WTC11 (cell line): ENCODE data around the gene ARIH1. TPM values are rescaled to one million over a fixed set of nuclear protein-coding genes. Genes with fewer than 3 reads are reported as not detected.

Source experiments
- ATAC-seq: fragments of 200-7000 bp; cut with Tn5 transposase; 2 replicates; pipeline ENCODE4 v1.10.0; 2021; ENCODE audit warnings: mild to moderate bottlenecking, moderate library complexity
- CTCF ChIA-PET: fragments of 300-600 bp; sonication (Branson Sonifier 250); formaldehyde crosslinking; loops from one replicate; lab custom pipeline; 2021; ENCODE audit warnings: antibody characterized with exemption; lab: Charles Lee
- POLR2A ChIA-PET: fragments of 350-600 bp; sonication (Branson Sonifier 250); formaldehyde crosslinking; loops from one replicate; lab custom pipeline; 2021; ENCODE audit warnings: antibody characterized with exemption; lab: Charles Lee
- DNase-seq: peaks from one replicate; pipeline ENCODE4 v3.0.0; 2021; ENCODE audit warnings: low spot score
- H3K27ac Mint-ChIP-seq: 2 replicates; pipeline ENCODE4 v1.8.0; 2021; ENCODE audit warnings: mixed read lengths
- H3K27me3 Mint-ChIP-seq: 2 replicates; pipeline ENCODE4 v1.8.0; 2021; ENCODE audit warnings: low read depth, mild to moderate bottlenecking, moderate library complexity, mixed read lengths
- H3K36me3 Mint-ChIP-seq: 2 replicates; pipeline ENCODE4 v1.8.0; 2021; ENCODE audit warnings: mixed read lengths
- H3K4me1 Mint-ChIP-seq: 2 replicates; pipeline ENCODE4 v1.8.0; 2022; ENCODE audit warnings: mixed read lengths
- H3K4me3 Mint-ChIP-seq: 2 replicates; pipeline ENCODE4 v1.8.0; 2021; ENCODE audit warnings: mild to moderate bottlenecking, moderate library complexity, mixed read lengths
- H3K9me3 Mint-ChIP-seq: 2 replicates; pipeline ENCODE4 v1.8.0; 2021; ENCODE audit warnings: mixed read lengths
- AFF4 ChIP-seq: sonication (generic); formaldehyde crosslinking; IDR thresholded peaks from 2 replicates; pipeline ENCODE4 v1.8.1; 2023; ENCODE audit warnings: mild to moderate bottlenecking, missing genetic modification reagents, borderline replicate concordance
- ARID4B ChIP-seq: sonication (generic); formaldehyde crosslinking; IDR thresholded peaks from 2 replicates; pipeline ENCODE4 v1.8.0; 2023; ENCODE audit warnings: missing genetic modification reagents, mild to moderate bottlenecking, borderline replicate concordance
- CREB1 ChIP-seq: sonication (generic); formaldehyde crosslinking; IDR thresholded peaks from 2 replicates; pipeline ENCODE4 v1.8.0; 2023; ENCODE audit warnings: mild to moderate bottlenecking, missing genetic modification reagents
- ELF4 ChIP-seq: sonication (generic); formaldehyde crosslinking; IDR thresholded peaks from 2 replicates; pipeline ENCODE4 v1.8.1; 2022; ENCODE audit warnings: low read depth, mild to moderate bottlenecking, moderate library complexity, missing genetic modification reagents
- ETV6 ChIP-seq: sonication (generic); formaldehyde crosslinking; IDR thresholded peaks from 2 replicates; pipeline ENCODE4 v1.8.1; 2022; ENCODE audit warnings: mild to moderate bottlenecking, missing genetic modification reagents
- FOXP4 ChIP-seq: sonication (generic); formaldehyde crosslinking; IDR thresholded peaks from 2 replicates; pipeline ENCODE4 v1.8.0; 2022; ENCODE audit warnings: mild to moderate bottlenecking, missing genetic modification reagents
- IRF2 ChIP-seq: sonication (generic); formaldehyde crosslinking; IDR thresholded peaks from 2 replicates; pipeline ENCODE4 v1.8.0; 2022; ENCODE audit warnings: low read depth, missing genetic modification reagents, borderline replicate concordance
- NR1H2 ChIP-seq: sonication (generic); formaldehyde crosslinking; IDR thresholded peaks from 2 replicates; pipeline ENCODE4 v1.9.0; 2021; ENCODE audit warnings: mild to moderate bottlenecking, moderate library complexity, missing genetic modification reagents
- PRDM15 ChIP-seq: sonication (generic); formaldehyde crosslinking; IDR thresholded peaks from 2 replicates; pipeline ENCODE4 v1.8.0; 2022; ENCODE audit warnings: missing genetic modification reagents
- PRRX2 ChIP-seq: fragments of 250-450 bp; sonication (Bioruptor Pico); IDR thresholded peaks from 2 replicates; pipeline ENCODE4 v1.8.0; 2021; ENCODE audit warnings: mild to moderate bottlenecking
- RELA ChIP-seq: sonication (generic); formaldehyde crosslinking; IDR thresholded peaks from 2 replicates; pipeline ENCODE4 v1.8.1; 2022; ENCODE audit warnings: missing genetic modification reagents, mild to moderate bottlenecking, borderline replicate concordance
- USF2 ChIP-seq: sonication (generic); formaldehyde crosslinking; IDR thresholded peaks from 2 replicates; pipeline ENCODE4 v1.8.1; 2023; ENCODE audit warnings: mild to moderate bottlenecking, missing genetic modification reagents, moderate library complexity
- ZBTB21 ChIP-seq: sonication (generic); formaldehyde crosslinking; IDR thresholded peaks from 2 replicates; pipeline ENCODE4 v1.8.1; 2023; ENCODE audit warnings: mild to moderate bottlenecking, missing genetic modification reagents, borderline replicate concordance
- ZNF219 ChIP-seq: sonication (generic); formaldehyde crosslinking; IDR thresholded peaks from 2 replicates; pipeline ENCODE4 v1.8.0; 2023; ENCODE audit warnings: missing genetic modification reagents, mild to moderate bottlenecking, borderline replicate concordance
- ZNF263 ChIP-seq: sonication (generic); formaldehyde crosslinking; IDR thresholded peaks from 2 replicates; pipeline ENCODE4 v1.8.1; 2022; ENCODE audit warnings: low read depth, mild to moderate bottlenecking, moderate library complexity, missing genetic modification reagents
- ZNF317 ChIP-seq: sonication (generic); formaldehyde crosslinking; IDR thresholded peaks from 2 replicates; pipeline ENCODE4 v1.8.1; 2023; ENCODE audit warnings: low read depth, mild to moderate bottlenecking, moderate library complexity, missing genetic modification reagents, borderline replicate concordance
- ZNF396 ChIP-seq: fragments of 250-450 bp; sonication (Bioruptor Pico); IDR thresholded peaks from 2 replicates; pipeline ENCODE4 v1.8.0; 2021; ENCODE audit warnings: mild to moderate bottlenecking, moderate library complexity, borderline replicate concordance
- ZNF671 ChIP-seq: fragments of 250-450 bp; sonication (Bioruptor Pico); IDR thresholded peaks from 2 replicates; pipeline ENCODE4 v1.8.0; 2021; ENCODE audit warnings: mild to moderate bottlenecking
- total RNA-seq: library from RNA; stranded (reverse); gene quantifications from 3 replicates; pipeline ENCODE4 v1.2.3, GENCODE V29; 2021

Gene ARIH1
- total RNA-seq, 1 experiment from 2014 or later = 198 TPM

GRCh38 chr15:72483279-72483678, 9.1 kb downstream of the ARIH1 start (continued):
- no peak for TF ChIP-seq NR1H2 (CRISPR knock-in tag)
- TF ChIP-seq USF2 (CRISPR knock-in tag) = no peak
- TF ChIP-seq PRDM15 (CRISPR knock-in tag) = no peak
- no peak for TF ChIP-seq PRRX2 (CRISPR knock-in tag)
- no peak for TF ChIP-seq AFF4
- TF ChIP-seq ZNF317 = no peak
- no peak for TF ChIP-seq CREB1
- no peak for TF ChIP-seq ZNF219 (CRISPR knock-in tag)
- TF ChIP-seq, all 79 proteins: peak for 0

GRCh38 chr15:72486144-72486543, 12.0 kb downstream of the ARIH1 start:
- Mint-ChIP-seq H3K4me3 (no peak overlapping the region), H3K4me1 (peaks cover 4% of the 10 kb centered on the region), H3K9me3 (no peaks in the 10 kb centered on the region), H3K27ac (no peak overlapping the region), H3K36me3 (peaks cover 19% of the 10 kb centered on the region), H3K27me3 (no peaks in the 10 kb centered on the region)
- ATAC-seq (no peak), DNase-seq (no peak)
- ChIA-PET POLR2A (no interaction called here), CTCF (interaction anchor here (0.7 kb wide), 2 partner anchors 129 to 1418 kb away, joined by 3 read pairs; no protein-coding TSS in a partner anchor)
- TF ChIP-seq ZNF396 (CRISPR knock-in tag) = no peak
- TF ChIP-seq RELA (CRISPR knock-in tag) = no peak
- TF ChIP-seq PRDM15 (CRISPR knock-in tag) = no peak
- TF ChIP-seq ARID4B = no peak
- TF ChIP-seq ETV6 (CRISPR knock-in tag) = no peak
- no peak for TF ChIP-seq IRF2 (CRISPR knock-in tag)
- TF ChIP-seq ZNF671 (CRISPR knock-in tag) = no peak
- TF ChIP-seq ZBTB21 (CRISPR knock-in tag) = no peak
- no peak for TF ChIP-seq FOXP4 (CRISPR knock-in tag)
- TF ChIP-seq ZNF263 (CRISPR knock-in tag) = no peak
- TF ChIP-seq ELF4 (CRISPR knock-in tag) = no peak
